ENCODE results near the gene PHKA1.
A peak's percentile ranks its signal among the peaks of the same experiment; 100 is the strongest.
"Not testable (repeated sequence)": the region's sequence is repeated elsewhere in the genome, so short reads cannot be mapped to it uniquely, and the experiment has no call there.

The PHKA1 gene

GRCh38 chrX:72572248-72573157 lies 141.6 kb downstream of the PHKA1 start, which contains the start of gene HDAC8:
Gene HDAC8, minus strand, starts transcription at chrX:72572843. Its CDS starts 82 bp downstream, at chrX:72572761.
- Histone ChIP-seq H3K27me3 (ENCODE audit: low read depth, low read length) (no peaks in the 10 kb centered on the region), H3K36me3 (ENCODE audit: control insufficient read depth in 1 of 2, insufficient read depth in 2 of 2, low read length in 2 of 2) (peaks cover 0 to 9% of the 10 kb centered on the region in 2 donors), H3K27ac (ENCODE audit: low read length) (peak within 1 kb of the TSS; percentile 84), H3K4me1 (ENCODE audit: control insufficient read depth in 1 of 2, insufficient read depth in 2 of 2, low read length in 2 of 2) (no peaks in the 10 kb centered on the region), H3K9me3 (ENCODE audit: control insufficient read depth in 1 of 2, low read length in 2 of 2) (no peaks in the 10 kb centered on the region), H3K4me3 (ENCODE audit: low read depth in 1 of 2, low read length in 2 of 2) (peak within 1 kb of the TSS; percentile 70 to 93)

- Histone ChIP-seq H3K27me3 (ENCODE audit: low read depth, low read length) (no peaks in the 10 kb centered on the region), H3K36me3 (ENCODE audit: control insufficient read depth in 1 of 2, insufficient read depth in 2 of 2, low read length in 2 of 2) (peaks cover 0 to 18% of the 10 kb centered on the region in 2 donors), H3K4me1 (ENCODE audit: control insufficient read depth in 1 of 2, insufficient read depth in 2 of 2, low read length in 2 of 2) (no peaks in the 10 kb centered on the region), H3K9me3 (ENCODE audit: control insufficient read depth in 1 of 2, low read length in 2 of 2) (no peaks in the 10 kb centered on the region), H3K4me3 (ENCODE audit: low read depth in 1 of 2, low read length in 2 of 2) (no peak overlapping the region), H3K27ac (ENCODE audit: low read length) (no peak overlapping the region)
Observed at GRCh38 chrX:72569786-72570185, 144.3 kb downstream of the PHKA1 start.

- Histone ChIP-seq H3K4me3 (ENCODE audit: low read depth in 1 of 2, low read length in 2 of 2) (no peak overlapping the region), H3K27ac (ENCODE audit: low read length) (no peak overlapping the region), H3K36me3 (ENCODE audit: control insufficient read depth in 1 of 2, insufficient read depth in 2 of 2, low read length in 2 of 2) (peaks cover 0 to 20% of the 10 kb centered on the region in 2 donors), H3K9me3 (ENCODE audit: control insufficient read depth in 1 of 2, low read length in 2 of 2) (no peaks in the 10 kb centered on the region), H3K27me3 (ENCODE audit: low read depth, low read length) (no peaks in the 10 kb centered on the region), H3K4me1 (ENCODE audit: control insufficient read depth in 1 of 2, insufficient read depth in 2 of 2, low read length in 2 of 2) (no peaks in the 10 kb centered on the region)
Observed at GRCh38 chrX:72568406-72569092, 145.6 kb downstream of the PHKA1 start.

- H3K4me3 ChIP-seq (ENCODE audit: low read depth in 1 of 2, low read length in 2 of 2): no peak overlapping the region
- H3K27ac ChIP-seq (ENCODE audit: low read length): no peak overlapping the region
- no peaks in the 10 kb centered on the region for H3K4me1 ChIP-seq (ENCODE audit: control insufficient read depth in 1 of 2, insufficient read depth in 2 of 2, low read length in 2 of 2)
- peaks cover 0 to 20% of the 10 kb centered on the region in 2 donors for H3K36me3 ChIP-seq (ENCODE audit: control insufficient read depth in 1 of 2, insufficient read depth in 2 of 2, low read length in 2 of 2)
- no peaks in the 10 kb centered on the region for H3K27me3 ChIP-seq (ENCODE audit: low read depth, low read length)
- H3K9me3 ChIP-seq (ENCODE audit: control insufficient read depth in 1 of 2, low read length in 2 of 2): no peaks in the 10 kb centered on the region
Observed at GRCh38 chrX:72566448-72566847, 147.7 kb downstream of the PHKA1 start.

- not testable (repeated sequence) for H3K27me3 ChIP-seq (ENCODE audit: low read depth, low read length); H3K36me3 ChIP-seq (ENCODE audit: control insufficient read depth in 1 of 2, insufficient read depth in 2 of 2, low read length in 2 of 2); H3K4me3 ChIP-seq (ENCODE audit: low read depth in 1 of 2, low read length in 2 of 2); H3K9me3 ChIP-seq (ENCODE audit: control insufficient read depth in 1 of 2, low read length in 2 of 2); H3K4me1 ChIP-seq (ENCODE audit: control insufficient read depth in 1 of 2, insufficient read depth in 2 of 2, low read length in 2 of 2); H3K27ac ChIP-seq (ENCODE audit: low read length)
Observed at GRCh38 chrX:72559655-72560054, 154.5 kb downstream of the PHKA1 start.

GRCh38 chrX:72554448-72555140 lies 159.5 kb downstream of the PHKA1 start:
- Histone ChIP-seq H3K27ac (ENCODE audit: low read length) (no peak overlapping the region), H3K4me1 (ENCODE audit: control insufficient read depth in 1 of 2, insufficient read depth in 2 of 2, low read length in 2 of 2) (no peaks in the 10 kb centered on the region), H3K36me3 (ENCODE audit: control insufficient read depth in 1 of 2, insufficient read depth in 2 of 2, low read length in 2 of 2) (no peaks in the 10 kb centered on the region), H3K9me3 (ENCODE audit: control insufficient read depth in 1 of 2, low read length in 2 of 2) (no peaks in the 10 kb centered on the region), H3K27me3 (ENCODE audit: low read depth, low read length) (no peaks in the 10 kb centered on the region), H3K4me3 (ENCODE audit: low read depth in 1 of 2, low read length in 2 of 2) (no peak overlapping the region)

- not testable (repeated sequence) for H3K4me1 ChIP-seq (ENCODE audit: control insufficient read depth in 1 of 2, insufficient read depth in 2 of 2, low read length in 2 of 2); H3K4me3 ChIP-seq (ENCODE audit: low read depth in 1 of 2, low read length in 2 of 2); H3K36me3 ChIP-seq (ENCODE audit: control insufficient read depth in 1 of 2, insufficient read depth in 2 of 2, low read length in 2 of 2); H3K9me3 ChIP-seq (ENCODE audit: control insufficient read depth in 1 of 2, low read length in 2 of 2); H3K27ac ChIP-seq (ENCODE audit: low read length); H3K27me3 ChIP-seq (ENCODE audit: low read depth, low read length)
Observed at GRCh38 chrX:72552443-72552842, 161.7 kb downstream of the PHKA1 start.

GRCh38 chrX:72545990-72546389 lies 168.1 kb downstream of the PHKA1 start:
- Histone ChIP-seq H3K4me1 (ENCODE audit: control insufficient read depth in 1 of 2, insufficient read depth in 2 of 2, low read length in 2 of 2) (no peaks in the 10 kb centered on the region), H3K27me3 (ENCODE audit: low read depth, low read length) (no peaks in the 10 kb centered on the region), H3K4me3 (ENCODE audit: low read depth in 1 of 2, low read length in 2 of 2) (no peak overlapping the region)

GRCh38 chrX:72540318-72540717 lies 173.8 kb downstream of the PHKA1 start:
- Histone ChIP-seq H3K27me3 (ENCODE audit: low read depth, low read length) (no peaks in the 10 kb centered on the region), H3K4me1 (ENCODE audit: control insufficient read depth in 1 of 2, insufficient read depth in 2 of 2, low read length in 2 of 2) (peaks cover 0 to 11% of the 10 kb centered on the region in 2 donors), H3K9me3 (ENCODE audit: control insufficient read depth in 1 of 2, low read length in 2 of 2) (no peaks in the 10 kb centered on the region), H3K27ac (ENCODE audit: low read length) (no peak overlapping the region), H3K36me3 (ENCODE audit: control insufficient read depth in 1 of 2, insufficient read depth in 2 of 2, low read length in 2 of 2) (no peaks in the 10 kb centered on the region), H3K4me3 (ENCODE audit: low read depth in 1 of 2, low read length in 2 of 2) (no peak overlapping the region)

More at GRCh38 chrX:72545990-72546389, 168.1 kb downstream of the PHKA1 start:
- Histone ChIP-seq H3K36me3 (ENCODE audit: control insufficient read depth in 1 of 2, insufficient read depth in 2 of 2, low read length in 2 of 2) (no peaks in the 10 kb centered on the region), H3K9me3 (ENCODE audit: control insufficient read depth in 1 of 2, low read length in 2 of 2) (no peaks in the 10 kb centered on the region), H3K27ac (ENCODE audit: low read length) (no peak overlapping the region)

- Histone ChIP-seq H3K4me1 (ENCODE audit: control insufficient read depth in 1 of 2, insufficient read depth in 2 of 2, low read length in 2 of 2) (peaks cover 0 to 11% of the 10 kb centered on the region in 2 donors), H3K27ac (ENCODE audit: low read length) (no peak overlapping the region), H3K9me3 (ENCODE audit: control insufficient read depth in 1 of 2, low read length in 2 of 2) (no peaks in the 10 kb centered on the region), H3K27me3 (ENCODE audit: low read depth, low read length) (no peaks in the 10 kb centered on the region), H3K4me3 (ENCODE audit: low read depth in 1 of 2, low read length in 2 of 2) (no peak overlapping the region), H3K36me3 (ENCODE audit: control insufficient read depth in 1 of 2, insufficient read depth in 2 of 2, low read length in 2 of 2) (no peaks in the 10 kb centered on the region)
Observed at GRCh38 chrX:72539822-72540221, 174.3 kb downstream of the PHKA1 start.

GRCh38 chrX:72536542-72536941 lies 177.6 kb downstream of the PHKA1 start:
- H3K27me3 ChIP-seq (ENCODE audit: low read depth, low read length): no peaks in the 10 kb centered on the region
- H3K9me3 ChIP-seq (ENCODE audit: control insufficient read depth in 1 of 2, low read length in 2 of 2): no peaks in the 10 kb centered on the region
- no peak overlapping the region for H3K4me3 ChIP-seq (ENCODE audit: low read depth in 1 of 2, low read length in 2 of 2)
- peak overlapping the region; percentile 23 for H3K27ac ChIP-seq (ENCODE audit: low read length)
- no peaks in the 10 kb centered on the region for H3K36me3 ChIP-seq (ENCODE audit: control insufficient read depth in 1 of 2, insufficient read depth in 2 of 2, low read length in 2 of 2)
- peaks cover 0 to 11% of the 10 kb centered on the region in 2 donors for H3K4me1 ChIP-seq (ENCODE audit: control insufficient read depth in 1 of 2, insufficient read depth in 2 of 2, low read length in 2 of 2)
